HepG2 (cell line): Measurements from ENCODE around the gene TBC1D10A. TPM values are rescaled to one million over a fixed set of nuclear protein-coding genes. Genes with fewer than 3 reads are reported as not detected.

Experiments used
- ADNP ChIP-seq: sonication (generic); formaldehyde crosslinking; IDR thresholded peaks from 2 replicates; pipeline ENCODE4 v1.4.0; 2020; ENCODE audit warnings: missing genetic modification reagents
- CERS6 ChIP-seq: sonication (generic); formaldehyde crosslinking; IDR thresholded peaks from 2 replicates; pipeline ENCODE4 v1.5.0; 2020; ENCODE audit warnings: missing genetic modification reagents
- CREM ChIP-seq, 2 experiments: sonication (generic) in 1 of 2; formaldehyde crosslinking in 1 of 2; IDR thresholded peaks; 2 replicates each; pipeline versions ENCODE4 v1.4.0 to v1.6.1; 2016 to 2020; ENCODE audit warnings: antibody characterized with exemption in 1 of 2, mild to moderate bottlenecking in 1 of 2, missing genetic modification reagents in 1 of 2
- GMEB1 ChIP-seq: sonication (generic); formaldehyde crosslinking; IDR thresholded peaks from 2 replicates; pipeline ENCODE4 v1.5.1; 2020; ENCODE audit warnings: missing genetic modification reagents, mild to moderate bottlenecking, borderline replicate concordance
- HMGXB3 ChIP-seq: sonication (generic); formaldehyde crosslinking; IDR thresholded peaks from 2 replicates; pipeline ENCODE4 v1.4.0; 2020; ENCODE audit warnings: missing genetic modification reagents, borderline replicate concordance
- HNRNPLL ChIP-seq: fragments of 200-400 bp; formaldehyde crosslinking; IDR thresholded peaks from 2 replicates; pipeline ENCODE4 v1.6.1; 2017; ENCODE audit warnings: mild to moderate bottlenecking, low read depth, low read length; ENCODE audit not compliant: poor library complexity, severe bottlenecking
- ISL2 ChIP-seq: sonication (generic); formaldehyde crosslinking; IDR thresholded peaks from 2 replicates; pipeline ENCODE4 v1.5.0; 2020; ENCODE audit warnings: missing genetic modification reagents
- MXD3 ChIP-seq: IDR thresholded peaks from 2 replicates; pipeline ENCODE4 v1.6.1; 2016; ENCODE audit warnings: mild to moderate bottlenecking, missing biosample characterization, missing genetic modification reagents
- NKX3-1 ChIP-seq: sonication (generic); formaldehyde crosslinking; IDR thresholded peaks from 2 replicates; pipeline ENCODE4 v1.5.0; 2020; ENCODE audit warnings: missing genetic modification reagents
- PAF1 ChIP-seq: IDR thresholded peaks from 2 replicates; pipeline ENCODE4 v1.6.1; 2016; ENCODE audit warnings: missing genetic modification reagents, missing compliant biosample characterization
- PHF8 ChIP-seq: sonication (generic); formaldehyde crosslinking; IDR thresholded peaks from 2 replicates; pipeline ENCODE4 v1.5.0; 2020; ENCODE audit warnings: missing genetic modification reagents
- RBFOX2 ChIP-seq: fragments of 200-400 bp; formaldehyde crosslinking; IDR thresholded peaks from 2 replicates; pipeline ENCODE4 v1.6.1; 2017; ENCODE audit warnings: low read depth, mild to moderate bottlenecking, low read length
- SATB2 ChIP-seq: sonication (generic); formaldehyde crosslinking; IDR thresholded peaks from 2 replicates; pipeline ENCODE4 v1.5.0; 2020; ENCODE audit warnings: missing genetic modification reagents
- TERF1 ChIP-seq: sonication (generic); formaldehyde crosslinking; IDR thresholded peaks from 2 replicates; pipeline ENCODE4 v1.8.0; 2022; ENCODE audit warnings: mild to moderate bottlenecking, missing genetic modification reagents, moderate library complexity
- ZFP36 ChIP-seq: fragments of 150-350 bp; IDR thresholded peaks from 2 replicates; pipeline ENCODE4 v1.6.1; 2018; ENCODE audit warnings: borderline replicate concordance, low read length, low read depth; ENCODE audit not compliant: partially characterized antibody
- ZNF12 ChIP-seq: sonication (generic); formaldehyde crosslinking; IDR thresholded peaks from 2 replicates; pipeline ENCODE4 v1.5.0; 2020; ENCODE audit warnings: missing genetic modification reagents
- ZNF460 ChIP-seq: sonication (generic); formaldehyde crosslinking; IDR thresholded peaks from 2 replicates; pipeline ENCODE4 v1.5.1; 2020; ENCODE audit warnings: missing genetic modification reagents, mild to moderate bottlenecking, borderline replicate concordance
- ZNF670 ChIP-seq: sonication (generic); formaldehyde crosslinking; IDR thresholded peaks from 2 replicates; pipeline ENCODE4 v1.8.0; 2022; ENCODE audit warnings: mild to moderate bottlenecking, missing genetic modification reagents, borderline replicate concordance
- ZSCAN30 ChIP-seq: sonication (generic); formaldehyde crosslinking; IDR thresholded peaks from 2 replicates; pipeline ENCODE4 v1.5.0; 2020; ENCODE audit warnings: mild to moderate bottlenecking, missing genetic modification reagents
- polyA plus RNA-seq, 8 experiments: library from polyadenylated mRNA; depleted of rRNA in 3 of 8; stranded (reverse) in 7 of 8; unstranded in 1 of 8; fragments of >200 nt; fragmentation: Illumina TruSeq in 4 of 8; extraction: Trizol in 4 of 8; gene quantifications; 2 replicates each; pipeline versions ENCODE4 v1.2.1 to v1.2.3, GENCODE V29; 2011 to 2016; ENCODE audit warnings: low read depth in 4 of 8, missing spikeins in 1 of 8, mixed read lengths in 1 of 8; ENCODE audit not compliant: insufficient read depth in 1 of 8
- total RNA-seq, 5 experiments: library from RNA; depleted of rRNA; stranded (reverse); fragments of >200 nt; fragmentation: Illumina TruSeq; extraction: Trizol; gene quantifications; 2 replicates each; pipeline ENCODE4 v1.2.3, GENCODE V29; 2016; ENCODE audit warnings: low read depth in 1 of 5

The TBC1D10A gene
- total and polyA plus RNA-seq, 2 of the 13 experiments (the other 11 are each of a cell fraction or from before 2014, with no cell fraction given): 4.2 to 4.9 TPM

GRCh38 chr22:30249049-30250038 lies 77.4 kb downstream of the TBC1D10A start (continued):
- TF ChIP-seq GMEB1 (CRISPR knock-in tag): no peak
- TF ChIP-seq HNRNPLL: peak; percentile 30
- no peak for TF ChIP-seq ZNF12 (CRISPR knock-in tag)
- TF ChIP-seq HMGXB3 (CRISPR knock-in tag): no peak
- no peak for TF ChIP-seq SATB2 (CRISPR knock-in tag)
- TF ChIP-seq PHF8 (CRISPR knock-in tag): no peak
- TF ChIP-seq CERS6 (CRISPR knock-in tag): no peak
- no peak for TF ChIP-seq NKX3-1 (CRISPR knock-in tag)
- no peak for TF ChIP-seq PAF1 (CRISPR knock-in tag)
- TF ChIP-seq MXD3 (CRISPR knock-in tag): 0 out of 2 replicates have a peak, but pooled peaks have one; percentile 31
- TF ChIP-seq ZFP36: no peak
- TF ChIP-seq ZSCAN30 (CRISPR knock-in tag): no peak
- TF ChIP-seq ZNF670 (CRISPR knock-in tag): no peak
- no peak for TF ChIP-seq ZNF460
- TF ChIP-seq ISL2: no peak
- TF ChIP-seq RBFOX2: peak; percentile 62
- no peak for TF ChIP-seq TERF1 (CRISPR knock-in tag)
- TF ChIP-seq ADNP (CRISPR knock-in tag): no peak
- TF ChIP-seq CREM (IDR thresholded peaks at IDR 0.05): no peak
- TF ChIP-seq CREM (CRISPR knock-in tag; IDR thresholded peaks at IDR 0.05): no peak
